HL-60 (cell line): ENCODE results near the gene NIT1.

Experiments used
- DNase-seq, 2 experiments: peaks; one replicate each; pipeline ENCODE4 v3.0.0-alpha.2; 2010 to 2020; ENCODE audit warnings: low read depth in 1 of 2, low spot score in 1 of 2
- H3K27ac ChIP-seq: fragments of 250-450 bp; sonication (Bioruptor Pico); replicated peaks from 2 replicates; pipeline ENCODE4 v1.5.1; 2020; ENCODE audit warnings: mild to moderate bottlenecking, moderate library complexity
- H3K27me3 ChIP-seq: fragments of 250-450 bp; sonication (Bioruptor Pico); 2 replicates; pipeline ENCODE4 v1.5.1; 2021; ENCODE audit warnings: mild to moderate bottlenecking, moderate library complexity; ENCODE audit not compliant: insufficient read depth, poor library complexity, severe bottlenecking
- H3K4me3 ChIP-seq: replicated peaks from 2 replicates; pipeline ENCODE4 v1.5.1; 2011; ENCODE audit warnings: mild to moderate bottlenecking, control low read depth, low read length; ENCODE audit not compliant: insufficient read depth
- GABPA ChIP-seq: IDR thresholded peaks from 2 replicates; pipeline ENCODE4 v1.6.1; 2012; ENCODE audit warnings: low read depth
- POLR2AphosphoS5 ChIP-seq: IDR thresholded peaks from 2 replicates; pipeline ENCODE4 v1.6.1; 2012; ENCODE audit warnings: low read depth
- SPI1 ChIP-seq: IDR thresholded peaks from 2 replicates; pipeline ENCODE4 v1.6.1; 2012; ENCODE audit warnings: low read depth, mild to moderate bottlenecking, borderline replicate concordance
- TF ChIP-seq, protein P1 (sequence below): IDR thresholded peaks from one replicate; pipeline ENCODE4 v1.5.1; 2011; ENCODE audit warnings: low read length, control low read depth, inconsistent platforms; ENCODE audit not compliant: insufficient read depth
- TF ChIP-seq, protein P2 (sequence below): IDR thresholded peaks from 2 replicates; pipeline ENCODE4 v1.6.1; 2012; ENCODE audit warnings: low read depth; ENCODE audit not compliant: insufficient replicate concordance

Gene NIT1

DNA sequence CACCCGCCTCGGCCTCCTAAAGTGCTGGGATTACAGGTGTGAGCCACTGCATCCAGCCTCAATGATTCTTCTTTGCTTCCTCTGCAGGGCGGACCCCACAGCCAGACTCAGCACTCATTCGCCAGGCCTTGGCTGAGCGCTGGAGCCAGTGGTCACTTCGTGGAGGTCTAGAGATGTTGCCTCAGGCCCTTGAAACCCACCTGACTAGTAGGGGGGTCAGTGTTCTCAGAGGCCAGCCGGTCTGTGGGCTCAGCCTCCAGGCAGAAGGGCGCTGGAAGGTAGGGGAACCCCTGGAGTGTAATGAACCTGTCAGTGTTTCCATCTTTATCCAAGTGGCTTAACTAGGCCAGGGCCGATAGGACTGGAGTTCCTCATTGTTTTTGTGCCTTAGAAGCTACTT, 51.0 kb downstream of the NIT1 start:
- DNase-seq, result no peak
- H3K27me3 ChIP-seq, result no peaks in the 10 kb centered on the region
- no peak overlapping the region for H3K4me3 ChIP-seq
- TF ChIP-seq SPI1, result no peak
- TF ChIP-seq GABPA, result no peak
- TF ChIP-seq POLR2AphosphoS5, result no peak
- TF ChIP-seq, protein P1, sequence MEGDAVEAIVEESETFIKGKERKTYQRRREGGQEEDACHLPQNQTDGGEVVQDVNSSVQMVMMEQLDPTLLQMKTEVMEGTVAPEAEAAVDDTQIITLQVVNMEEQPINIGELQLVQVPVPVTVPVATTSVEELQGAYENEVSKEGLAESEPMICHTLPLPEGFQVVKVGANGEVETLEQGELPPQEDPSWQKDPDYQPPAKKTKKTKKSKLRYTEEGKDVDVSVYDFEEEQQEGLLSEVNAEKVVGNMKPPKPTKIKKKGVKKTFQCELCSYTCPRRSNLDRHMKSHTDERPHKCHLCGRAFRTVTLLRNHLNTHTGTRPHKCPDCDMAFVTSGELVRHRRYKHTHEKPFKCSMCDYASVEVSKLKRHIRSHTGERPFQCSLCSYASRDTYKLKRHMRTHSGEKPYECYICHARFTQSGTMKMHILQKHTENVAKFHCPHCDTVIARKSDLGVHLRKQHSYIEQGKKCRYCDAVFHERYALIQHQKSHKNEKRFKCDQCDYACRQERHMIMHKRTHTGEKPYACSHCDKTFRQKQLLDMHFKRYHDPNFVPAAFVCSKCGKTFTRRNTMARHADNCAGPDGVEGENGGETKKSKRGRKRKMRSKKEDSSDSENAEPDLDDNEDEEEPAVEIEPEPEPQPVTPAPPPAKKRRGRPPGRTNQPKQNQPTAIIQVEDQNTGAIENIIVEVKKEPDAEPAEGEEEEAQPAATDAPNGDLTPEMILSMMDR, result no peak
- TF ChIP-seq, protein P2, sequence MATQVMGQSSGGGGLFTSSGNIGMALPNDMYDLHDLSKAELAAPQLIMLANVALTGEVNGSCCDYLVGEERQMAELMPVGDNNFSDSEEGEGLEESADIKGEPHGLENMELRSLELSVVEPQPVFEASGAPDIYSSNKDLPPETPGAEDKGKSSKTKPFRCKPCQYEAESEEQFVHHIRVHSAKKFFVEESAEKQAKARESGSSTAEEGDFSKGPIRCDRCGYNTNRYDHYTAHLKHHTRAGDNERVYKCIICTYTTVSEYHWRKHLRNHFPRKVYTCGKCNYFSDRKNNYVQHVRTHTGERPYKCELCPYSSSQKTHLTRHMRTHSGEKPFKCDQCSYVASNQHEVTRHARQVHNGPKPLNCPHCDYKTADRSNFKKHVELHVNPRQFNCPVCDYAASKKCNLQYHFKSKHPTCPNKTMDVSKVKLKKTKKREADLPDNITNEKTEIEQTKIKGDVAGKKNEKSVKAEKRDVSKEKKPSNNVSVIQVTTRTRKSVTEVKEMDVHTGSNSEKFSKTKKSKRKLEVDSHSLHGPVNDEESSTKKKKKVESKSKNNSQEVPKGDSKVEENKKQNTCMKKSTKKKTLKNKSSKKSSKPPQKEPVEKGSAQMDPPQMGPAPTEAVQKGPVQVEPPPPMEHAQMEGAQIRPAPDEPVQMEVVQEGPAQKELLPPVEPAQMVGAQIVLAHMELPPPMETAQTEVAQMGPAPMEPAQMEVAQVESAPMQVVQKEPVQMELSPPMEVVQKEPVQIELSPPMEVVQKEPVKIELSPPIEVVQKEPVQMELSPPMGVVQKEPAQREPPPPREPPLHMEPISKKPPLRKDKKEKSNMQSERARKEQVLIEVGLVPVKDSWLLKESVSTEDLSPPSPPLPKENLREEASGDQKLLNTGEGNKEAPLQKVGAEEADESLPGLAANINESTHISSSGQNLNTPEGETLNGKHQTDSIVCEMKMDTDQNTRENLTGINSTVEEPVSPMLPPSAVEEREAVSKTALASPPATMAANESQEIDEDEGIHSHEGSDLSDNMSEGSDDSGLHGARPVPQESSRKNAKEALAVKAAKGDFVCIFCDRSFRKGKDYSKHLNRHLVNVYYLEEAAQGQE, result no peak
- H3K27ac ChIP-seq, result no peak overlapping the region
